ENCODE data around the gene TRAPPC3L. TPM values are rescaled to one million over a fixed set of nuclear protein-coding genes. Genes with fewer than 3 reads are reported as not detected.

TRAPPC3L gene
- total RNA-seq, 2 experiments from 2014 or later, result not detected

- ChIA-PET CTCF (no interaction called here), POLR2A (no interaction called here)
- no peak overlapping the region for H3K4me3 Mint-ChIP-seq
- TF ChIP-seq CTCF (IDR thresholded peaks at IDR 0.05), result no peak
- Histone ChIP-seq H3K27me3 (ENCODE audit: control insufficient read depth in 1 of 2, insufficient read depth in 2 of 2, low read length in 2 of 2) (no peaks in the 10 kb centered on the region), H3K36me3 (ENCODE audit: insufficient read depth, low read length) (peaks cover 73% of the 10 kb centered on the region), H3K4me3 (ENCODE audit: low read length) (no peak overlapping the region), H3K9me3 (ENCODE audit: control insufficient read depth in 1 of 2, insufficient read depth in 1 of 2, low read length in 2 of 2) (no peaks in the 10 kb centered on the region), H3K4me1 (ENCODE audit: insufficient read depth, low read length) (no peaks in the 10 kb centered on the region), H3K27ac (ENCODE audit: low read depth in 1 of 2, low read length in 2 of 2) (no peak overlapping the region)
- H3K9me3 Mint-ChIP-seq, result no peaks in the 10 kb centered on the region
- ATAC-seq (ENCODE audit: poor library complexity) (no peak), DNase-seq (no peak)
- intact Hi-C loops (cut with DNase I, micrococcal nuclease), result loop anchor here in 1 of 2 experiments (10.0 kb wide), 1 partner anchor 49 kb away; no protein-coding TSS in a partner anchor
- H3K27ac Mint-ChIP-seq, result no peak overlapping the region
- H3K36me3 Mint-ChIP-seq (ENCODE audit: low read depth), result peaks cover 95% of the 10 kb centered on the region
- H3K27me3 Mint-ChIP-seq, result no peaks in the 10 kb centered on the region
- peaks cover 8% of the 10 kb centered on the region for H3K4me1 Mint-ChIP-seq (ENCODE audit: low read depth)
Measured at GRCh38 chr6:116586276-116586675, 40.8 kb upstream of the TRAPPC3L start.

GRCh38 chr6:116580198-116580597, 34.7 kb upstream of the TRAPPC3L start:
- Histone ChIP-seq H3K27ac (ENCODE audit: low read depth in 1 of 2, low read length in 2 of 2) (no peak overlapping the region), H3K4me3 (ENCODE audit: low read length) (no peak overlapping the region), H3K27me3 (ENCODE audit: control insufficient read depth in 1 of 2, insufficient read depth in 2 of 2, low read length in 2 of 2) (no peaks in the 10 kb centered on the region), H3K9me3 (ENCODE audit: control insufficient read depth in 1 of 2, insufficient read depth in 1 of 2, low read length in 2 of 2) (no peaks in the 10 kb centered on the region), H3K36me3 (ENCODE audit: insufficient read depth, low read length) (peaks cover 45% of the 10 kb centered on the region), H3K4me1 (ENCODE audit: insufficient read depth, low read length) (no peaks in the 10 kb centered on the region)
- no peak for DNase-seq
- H3K27ac Mint-ChIP-seq, result no peak overlapping the region
- no peak for TF ChIP-seq CTCF (IDR thresholded peaks at IDR 0.05)
- ChIA-PET CTCF (no interaction called here), POLR2A (interaction anchor here (0.9 to 1.0 kb wide), 2 partner anchors 8 to 9 kb away, joined by 3 read pairs; partner anchors contain the start of gene RWDD1)
- H3K4me3 Mint-ChIP-seq, result no peak overlapping the region
- no peaks in the 10 kb centered on the region for H3K27me3 Mint-ChIP-seq
- H3K36me3 Mint-ChIP-seq (ENCODE audit: low read depth), result peaks cover 84% of the 10 kb centered on the region
- ATAC-seq (ENCODE audit: poor library complexity), result no peak
- no peaks in the 10 kb centered on the region for H3K9me3 Mint-ChIP-seq
- peaks cover 42% of the 10 kb centered on the region for H3K4me1 Mint-ChIP-seq (ENCODE audit: low read depth)
- intact Hi-C loops (cut with DNase I, micrococcal nuclease), result loop anchor here in 1 of 2 experiments (10.0 kb wide), 1 partner anchor 55 kb away; no protein-coding TSS in a partner anchor

- Histone ChIP-seq H3K27me3 (ENCODE audit: control insufficient read depth in 1 of 2, insufficient read depth in 2 of 2, low read length in 2 of 2) (no peaks in the 10 kb centered on the region), H3K4me3 (ENCODE audit: low read length) (no peak overlapping the region), H3K27ac (ENCODE audit: low read depth in 1 of 2, low read length in 2 of 2) (no peak overlapping the region), H3K36me3 (ENCODE audit: insufficient read depth, low read length) (peaks cover 44% of the 10 kb centered on the region), H3K4me1 (ENCODE audit: insufficient read depth, low read length) (no peaks in the 10 kb centered on the region), H3K9me3 (ENCODE audit: control insufficient read depth in 1 of 2, insufficient read depth in 1 of 2, low read length in 2 of 2) (no peaks in the 10 kb centered on the region)
- Mint-ChIP-seq H3K36me3 (ENCODE audit: low read depth) (peaks cover 78% of the 10 kb centered on the region), H3K4me1 (ENCODE audit: low read depth) (peaks cover 46% of the 10 kb centered on the region), H3K27me3 (no peaks in the 10 kb centered on the region), H3K9me3 (no peaks in the 10 kb centered on the region), H3K27ac (no peak overlapping the region), H3K4me3 (no peak overlapping the region)
- DNase-seq (no peak), ATAC-seq (ENCODE audit: poor library complexity) (no peak)
- CTCF ChIA-PET, result no interaction called here
- POLR2A ChIA-PET, result no interaction called here
- intact Hi-C loops (cut with DNase I, micrococcal nuclease), result no loop called here
- no peak for TF ChIP-seq CTCF (IDR thresholded peaks at IDR 0.05)
Measured at GRCh38 chr6:116579143-116579542, 33.7 kb upstream of the TRAPPC3L start.

All from CD4-positive, alpha-beta T cell (primary cell).